GM21529 (cell line): ENCODE results near the gene WNT2B.
"Not testable (repeated sequence)": the region's sequence is repeated elsewhere in the genome, so short reads cannot be mapped to it uniquely, and the experiment has no call there.

Source experiments
- ATAC-seq: cut with Tn5 transposase; IDR thresholded peaks from one replicate; pipeline ENCODE4 v1.9.1; 2021; ENCODE audit not compliant: unreplicated experiment

WNT2B gene

DNA sequence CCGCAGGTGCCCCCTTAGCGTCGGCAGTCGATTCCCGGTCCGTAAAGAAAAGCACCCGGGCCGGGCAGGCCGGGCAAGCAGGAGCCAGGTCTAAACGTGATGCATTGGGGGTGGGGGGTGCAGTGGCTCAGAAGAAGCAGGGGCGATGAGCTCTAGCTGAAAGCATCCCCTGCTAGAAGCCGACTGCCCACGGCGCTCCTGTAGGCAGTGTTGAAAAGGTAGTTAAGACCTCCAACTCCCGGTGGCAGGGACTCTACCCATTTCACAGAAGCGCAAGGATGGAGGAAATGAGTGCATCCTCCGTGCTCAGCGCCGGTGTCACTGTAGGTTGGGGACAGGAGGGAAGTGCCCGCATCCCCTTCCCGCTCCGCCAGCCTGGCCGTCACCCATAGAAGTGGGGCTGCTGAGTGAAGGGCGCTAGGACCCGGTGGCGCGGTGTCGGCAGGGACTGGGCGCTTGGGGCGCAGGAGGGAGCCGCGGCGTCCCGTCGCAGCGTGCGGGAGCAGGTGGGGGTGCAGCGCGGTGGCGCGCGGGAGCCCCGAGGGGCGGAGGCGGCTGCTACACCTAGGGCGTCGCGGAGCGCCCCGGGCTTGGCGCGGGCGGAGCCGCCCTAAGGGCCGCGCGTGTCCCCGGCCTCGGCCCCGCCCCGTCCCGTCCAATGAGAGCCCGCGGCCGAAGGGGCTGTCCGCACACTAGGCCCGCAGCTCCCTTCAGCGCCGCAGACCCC lies at the start of gene WNT2B:
TSS of gene WNT2B (plus strand) at position 688 of the 727 bp plus-strand sequence. CDS start 298 bp downstream, outside the sequence.
- ATAC-seq = peak; percentile 62

DNA sequence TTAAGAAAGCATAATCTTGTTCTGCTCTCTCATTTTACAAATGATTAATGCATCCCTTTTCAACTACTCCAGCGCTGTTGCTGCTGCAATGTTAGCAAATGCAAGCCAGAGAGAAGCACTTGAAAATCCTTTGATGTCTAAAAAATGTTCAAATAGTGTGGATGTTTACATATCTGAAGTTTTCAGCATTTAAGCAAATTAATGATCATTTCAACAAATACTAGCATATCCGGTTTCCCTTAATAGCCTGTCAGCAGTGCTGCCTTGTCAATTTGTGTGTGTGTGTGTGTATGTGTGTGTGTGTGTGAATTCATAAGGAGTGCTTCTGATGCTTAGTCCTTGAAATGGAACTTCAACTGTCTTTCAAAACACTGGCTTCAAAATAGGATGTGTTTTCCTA lies 48.1 kb upstream of the WNT2B start:
- no peak for ATAC-seq

DNA sequence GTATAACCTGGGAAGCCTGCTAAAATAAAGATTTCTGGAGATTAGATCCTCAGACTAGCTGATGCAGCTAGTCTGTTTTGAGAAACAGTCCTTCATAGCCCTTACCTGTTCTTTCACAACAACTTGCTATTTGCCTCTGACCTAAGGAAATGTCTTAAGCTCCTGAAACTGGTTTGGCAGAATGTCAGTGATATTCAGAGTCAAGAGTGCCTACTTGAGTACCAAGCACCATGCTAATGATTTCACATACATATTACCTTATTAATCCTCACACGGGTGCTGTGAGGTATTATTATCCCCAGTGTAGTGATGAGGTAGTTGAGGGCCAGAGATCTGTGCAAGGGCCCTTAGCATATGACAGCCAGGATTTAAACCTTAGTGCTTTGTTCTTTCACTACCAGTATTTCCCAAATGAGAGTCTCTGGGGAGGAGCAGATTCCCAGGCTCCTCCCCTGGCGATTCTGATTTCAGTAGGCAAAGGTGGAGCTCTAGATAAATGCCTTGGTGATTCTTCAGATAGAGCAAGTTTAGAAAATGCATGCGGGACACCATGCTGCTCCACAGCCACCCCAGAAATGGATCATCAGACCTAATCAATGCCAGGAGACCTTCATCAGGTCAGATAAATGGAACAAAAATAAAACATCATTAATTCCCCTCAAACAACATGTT lies 47.4 kb upstream of the WNT2B start:
- no peak for ATAC-seq

DNA sequence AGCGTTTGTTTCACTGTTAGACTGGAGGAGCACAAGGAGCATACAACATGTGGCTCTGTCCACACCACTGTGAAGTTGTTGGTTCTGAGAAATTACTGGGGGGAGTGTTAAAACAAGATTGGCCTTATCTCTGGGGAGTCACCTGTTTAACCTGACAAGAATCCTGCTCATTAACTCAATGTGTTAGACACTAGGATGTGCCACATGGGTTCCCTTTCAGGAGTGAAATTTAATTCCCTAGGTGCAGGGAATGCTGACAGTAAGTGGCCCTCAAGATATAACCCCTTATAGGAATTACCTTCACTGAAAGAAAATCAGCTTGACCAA lies 45.8 kb upstream of the WNT2B start:
- no peak for ATAC-seq

DNA sequence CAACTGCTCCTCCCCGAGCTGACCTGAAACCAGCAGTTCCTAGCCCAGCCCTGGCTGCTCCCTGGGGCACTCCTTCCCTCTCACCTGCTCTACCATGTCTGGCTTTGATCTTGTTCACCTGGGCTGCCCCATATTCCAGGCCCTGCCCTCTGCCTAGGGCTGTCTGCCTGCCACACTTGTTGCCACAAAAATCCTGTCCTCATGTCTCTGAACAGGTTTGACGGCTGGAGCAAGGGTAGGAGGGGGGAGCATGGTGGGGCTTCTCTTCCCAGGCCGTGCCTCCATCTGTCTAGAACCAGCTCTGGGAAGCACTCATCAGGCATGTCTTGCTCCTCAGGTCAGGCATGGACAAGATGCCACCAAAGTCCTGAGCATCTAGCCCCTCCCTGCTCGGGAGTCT lies 44.3 kb upstream of the WNT2B start:
- no peak for ATAC-seq

DNA sequence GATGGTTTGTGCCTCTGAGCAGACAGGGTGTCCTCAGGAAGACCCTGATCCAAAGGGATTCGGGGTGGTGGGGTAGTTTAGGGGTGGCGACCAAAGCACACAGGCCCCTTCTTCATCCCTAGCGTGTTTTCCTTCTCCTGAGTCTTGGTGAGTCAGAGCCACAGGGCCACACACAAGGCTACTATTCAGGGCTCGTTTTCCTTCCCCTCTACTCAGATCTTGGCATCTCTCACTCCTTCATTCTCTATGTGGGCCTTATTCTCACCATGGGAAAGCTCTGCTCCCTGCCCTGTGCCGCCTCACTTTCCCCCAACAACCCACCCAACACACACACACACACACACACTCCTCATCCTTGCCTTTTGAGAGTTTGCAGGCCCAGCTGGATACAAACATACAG lies 43.6 kb upstream of the WNT2B start:
- ATAC-seq = no peak

DNA sequence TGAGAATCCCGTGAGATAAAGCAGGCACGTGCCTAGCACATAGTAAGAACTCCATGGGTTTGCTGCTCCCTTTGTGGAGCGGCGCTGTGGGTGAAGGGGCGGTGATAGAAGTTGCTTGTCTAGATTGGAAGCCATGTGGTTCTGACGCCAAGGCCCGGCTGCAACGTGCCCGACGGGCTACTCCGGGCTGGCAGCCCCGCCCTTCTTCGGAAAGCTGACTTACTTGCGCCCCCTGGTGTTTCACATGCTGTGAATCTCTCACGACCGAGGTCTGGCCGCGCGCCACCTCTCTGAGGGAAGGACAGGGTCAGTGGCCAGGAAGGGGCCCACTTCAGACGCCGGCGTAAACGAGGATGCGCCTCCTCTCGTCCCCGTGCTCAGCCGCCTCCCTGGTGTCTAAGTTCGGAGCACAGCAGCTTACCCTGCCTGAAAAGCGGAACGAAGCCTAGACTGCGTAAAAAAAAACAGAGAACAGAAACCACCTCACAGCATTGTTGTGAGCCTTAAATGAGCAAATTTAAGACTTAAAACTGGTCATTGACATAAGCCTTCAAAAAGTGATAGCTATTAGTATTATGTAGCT lies 42.6 kb upstream of the WNT2B start:
- ATAC-seq = peak; percentile 92

DNA sequence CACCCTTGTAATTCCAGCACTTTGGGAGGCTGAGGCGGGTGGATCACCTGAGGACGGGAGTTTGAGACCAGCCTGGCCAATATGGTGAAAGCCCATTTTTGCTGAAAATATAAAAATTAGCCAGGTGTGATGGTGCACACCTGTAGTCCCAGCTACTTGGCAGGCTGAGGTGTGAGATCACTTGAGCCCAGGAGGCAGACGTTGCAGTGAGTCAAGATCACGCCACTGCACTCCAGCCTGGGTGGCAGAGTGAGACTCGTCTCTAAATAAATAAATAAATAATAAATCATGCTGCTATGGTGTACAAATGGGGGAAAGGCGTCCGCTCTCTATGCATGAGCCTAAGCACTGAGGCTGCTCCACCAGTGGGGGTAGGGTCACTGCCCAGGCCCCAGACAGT lies 38.4 kb upstream of the WNT2B start:
- ATAC-seq = not testable (repeated sequence)

DNA sequence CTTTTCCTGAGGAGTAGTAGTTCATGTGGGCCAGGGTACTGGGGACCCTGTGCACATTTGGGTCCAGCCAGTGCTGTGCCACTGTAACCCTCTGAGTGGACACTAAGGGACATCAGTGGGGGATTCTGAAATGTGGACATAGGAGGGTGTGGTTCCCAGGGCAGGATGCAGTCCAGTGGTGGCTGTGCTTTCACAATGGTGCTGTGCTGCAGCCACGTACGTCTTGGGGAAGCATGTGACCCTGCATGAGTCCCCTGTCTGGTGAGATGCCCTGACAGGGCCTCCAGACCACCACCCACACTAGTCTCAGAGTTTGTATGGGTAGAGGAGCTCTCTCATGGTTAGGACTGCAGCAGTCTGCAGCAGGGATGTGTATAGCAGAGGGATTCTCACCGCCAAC lies 37.8 kb upstream of the WNT2B start:
- ATAC-seq = no peak

DNA sequence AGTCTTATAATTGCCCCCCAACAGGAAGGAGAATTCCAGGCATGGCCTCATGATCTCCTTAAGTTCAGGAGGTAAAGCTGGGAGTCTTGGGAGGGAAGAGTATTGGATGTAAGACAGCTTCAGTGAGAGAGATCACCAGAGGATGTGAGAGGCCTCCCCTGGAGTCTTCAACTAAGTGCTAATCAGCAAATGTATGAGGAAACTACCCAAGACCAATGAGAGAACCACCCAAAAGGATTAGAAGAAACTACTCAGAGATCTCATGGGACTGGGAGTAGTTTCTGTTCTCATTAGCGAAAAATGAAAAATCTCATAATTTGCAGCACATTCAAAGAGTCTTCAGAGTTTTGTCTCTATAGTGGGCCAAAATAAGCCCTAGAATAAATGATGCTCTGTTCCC lies 36.6 kb upstream of the WNT2B start:
- ATAC-seq = no peak

DNA sequence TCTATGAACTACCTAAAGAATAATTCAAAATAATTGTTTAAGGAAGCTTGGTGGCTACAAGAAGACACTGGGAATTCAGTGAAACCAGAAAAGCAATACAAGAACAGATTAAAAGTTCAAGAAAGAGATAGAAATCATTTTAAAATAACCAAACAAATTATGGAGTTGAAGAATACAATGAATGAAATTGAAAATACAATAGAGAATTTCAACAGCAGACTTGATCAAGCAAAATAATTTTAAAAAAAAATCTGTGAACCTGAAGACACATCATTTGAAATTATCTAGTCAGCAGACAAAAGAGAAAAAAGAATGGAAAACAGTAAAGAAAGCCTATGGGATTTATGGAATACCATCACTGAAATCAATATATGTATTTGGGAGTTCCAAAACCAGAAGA lies 31.2 kb upstream of the WNT2B start:
- ATAC-seq = no peak

DNA sequence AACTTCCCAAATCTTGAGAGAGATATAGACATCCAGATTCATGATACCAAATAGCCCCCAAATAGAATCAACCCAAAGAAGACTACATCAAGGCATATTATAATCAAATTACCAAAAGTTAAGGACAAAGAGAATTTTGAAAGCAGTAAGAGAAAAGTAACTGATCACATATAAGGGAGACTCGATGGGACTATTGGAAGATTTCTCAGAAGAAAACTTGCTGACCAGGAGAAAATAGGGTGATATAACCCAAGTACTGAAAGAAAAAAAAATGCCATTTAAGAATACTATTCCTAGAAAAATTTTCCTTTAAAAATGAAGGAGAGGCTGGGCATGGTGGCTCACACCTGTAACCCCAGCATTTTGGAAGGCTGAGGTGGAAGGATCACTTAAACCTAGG lies 30.5 kb upstream of the WNT2B start:
- ATAC-seq = no peak

DNA sequence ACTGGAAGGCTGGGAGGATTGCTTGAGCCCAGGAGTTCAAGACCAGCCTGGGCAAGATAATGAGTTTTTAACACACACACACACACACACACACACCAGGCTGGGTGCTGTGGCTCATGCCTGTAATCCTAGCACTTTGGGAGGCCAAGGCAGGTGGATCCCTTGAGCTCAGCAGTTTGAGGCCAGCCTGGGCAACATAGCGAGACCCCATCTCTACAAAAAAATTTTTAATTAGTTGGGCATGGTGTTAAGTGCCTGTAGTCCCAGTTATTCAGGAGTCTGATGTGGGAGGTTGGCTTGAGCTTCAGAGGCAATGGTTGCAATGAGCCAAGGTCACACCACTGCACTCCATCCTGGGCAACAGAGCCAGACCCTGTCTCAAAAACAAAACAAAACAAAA lies 22.7 kb upstream of the WNT2B start:
- ATAC-seq = not testable (repeated sequence)

DNA sequence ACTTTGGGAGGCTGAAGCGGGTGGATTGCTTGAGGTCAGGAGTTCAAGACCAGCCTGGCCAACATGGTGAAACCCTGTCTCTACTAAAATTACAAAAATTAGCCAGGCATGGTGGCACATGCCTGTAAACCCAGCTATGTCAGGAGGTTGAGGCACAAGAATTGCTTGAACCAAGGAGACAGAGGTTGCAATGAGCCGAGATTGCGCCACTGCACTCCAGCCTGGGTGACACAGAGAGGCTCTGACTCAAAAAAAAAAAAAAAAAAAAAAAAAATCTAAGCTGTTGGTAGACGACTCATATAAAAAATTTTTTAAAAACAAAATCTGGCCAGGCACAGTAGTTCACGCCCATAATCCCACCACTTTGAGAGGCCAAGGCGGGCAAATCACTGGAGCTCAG lies 21.1 kb upstream of the WNT2B start:
- ATAC-seq = not testable (repeated sequence)

DNA sequence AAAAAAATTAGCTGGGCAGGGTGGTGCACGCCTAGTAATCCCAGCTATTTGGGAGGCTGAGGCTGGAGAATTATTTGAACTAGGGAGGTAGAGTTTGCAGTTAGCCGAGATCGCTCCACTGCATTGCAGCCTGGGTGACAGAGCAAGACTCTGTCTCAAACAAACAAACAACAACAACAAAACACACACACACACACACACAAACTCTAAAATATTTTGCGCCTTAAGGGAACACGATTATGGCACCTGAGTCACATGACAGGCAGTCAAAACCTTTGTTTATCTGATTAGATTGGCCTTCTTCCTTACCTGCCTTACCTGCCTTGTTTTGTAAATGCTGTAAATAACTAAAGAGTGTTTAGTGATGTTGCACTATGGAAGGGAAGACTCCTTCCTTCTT lies 20.6 kb upstream of the WNT2B start:
- ATAC-seq = no peak

DNA sequence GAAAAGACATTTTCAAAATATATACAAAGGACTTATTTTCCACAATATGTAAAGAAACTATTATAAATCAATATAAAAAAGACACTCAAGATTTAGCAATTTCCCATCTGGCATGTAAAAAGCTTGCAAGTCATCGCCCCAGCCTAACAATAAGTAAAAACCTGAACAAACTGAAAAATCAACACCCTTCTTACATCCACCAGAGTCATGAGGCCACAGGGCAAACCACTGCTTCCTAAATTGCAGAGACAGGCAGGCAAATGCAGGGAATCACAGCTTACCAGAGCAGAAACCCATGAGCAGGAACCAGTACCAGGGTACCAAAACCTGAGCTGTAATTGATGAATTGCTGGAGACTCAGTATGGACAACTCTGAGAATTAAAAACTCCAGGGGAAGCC lies 16.7 kb upstream of the WNT2B start:
- no peak for ATAC-seq

DNA sequence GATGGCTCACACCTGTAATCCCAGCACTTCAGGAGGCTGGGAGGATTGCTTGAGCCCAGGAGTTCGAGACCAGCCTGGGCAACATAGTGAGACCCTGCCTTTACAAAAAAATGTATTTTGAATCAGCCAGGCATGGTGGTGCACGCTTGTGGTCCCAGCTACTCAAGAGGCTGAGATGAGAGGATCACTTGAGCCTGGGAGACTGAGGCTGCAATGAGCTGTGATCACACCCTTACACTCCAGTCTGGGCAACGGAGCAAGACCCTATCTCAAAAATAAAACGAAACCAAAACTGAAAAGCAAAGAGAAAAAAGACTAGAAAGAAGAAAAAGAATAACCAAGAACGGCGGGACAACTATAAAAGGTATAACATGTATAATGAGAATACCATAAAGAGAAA lies 15.4 kb upstream of the WNT2B start:
- no peak for ATAC-seq

DNA sequence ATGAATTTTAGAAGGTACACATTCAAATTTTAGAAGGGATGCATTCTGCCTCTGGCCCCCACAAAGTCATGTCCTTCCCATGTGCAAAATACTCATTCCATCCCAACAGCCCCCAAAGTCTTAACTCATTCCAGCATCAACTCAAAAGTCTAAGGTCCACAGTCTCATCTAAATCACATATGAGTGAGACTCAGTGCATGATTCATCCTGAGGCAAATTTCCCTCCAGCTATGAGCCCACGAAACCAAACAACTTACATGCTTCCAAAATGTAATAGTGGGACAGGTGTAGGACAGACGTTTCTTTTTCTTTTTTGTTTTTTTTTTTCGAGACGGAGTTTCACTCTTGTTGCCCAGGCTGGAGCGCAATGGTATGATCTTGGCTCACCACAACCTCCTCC lies 12.5 kb upstream of the WNT2B start:
- ATAC-seq = no peak

DNA sequence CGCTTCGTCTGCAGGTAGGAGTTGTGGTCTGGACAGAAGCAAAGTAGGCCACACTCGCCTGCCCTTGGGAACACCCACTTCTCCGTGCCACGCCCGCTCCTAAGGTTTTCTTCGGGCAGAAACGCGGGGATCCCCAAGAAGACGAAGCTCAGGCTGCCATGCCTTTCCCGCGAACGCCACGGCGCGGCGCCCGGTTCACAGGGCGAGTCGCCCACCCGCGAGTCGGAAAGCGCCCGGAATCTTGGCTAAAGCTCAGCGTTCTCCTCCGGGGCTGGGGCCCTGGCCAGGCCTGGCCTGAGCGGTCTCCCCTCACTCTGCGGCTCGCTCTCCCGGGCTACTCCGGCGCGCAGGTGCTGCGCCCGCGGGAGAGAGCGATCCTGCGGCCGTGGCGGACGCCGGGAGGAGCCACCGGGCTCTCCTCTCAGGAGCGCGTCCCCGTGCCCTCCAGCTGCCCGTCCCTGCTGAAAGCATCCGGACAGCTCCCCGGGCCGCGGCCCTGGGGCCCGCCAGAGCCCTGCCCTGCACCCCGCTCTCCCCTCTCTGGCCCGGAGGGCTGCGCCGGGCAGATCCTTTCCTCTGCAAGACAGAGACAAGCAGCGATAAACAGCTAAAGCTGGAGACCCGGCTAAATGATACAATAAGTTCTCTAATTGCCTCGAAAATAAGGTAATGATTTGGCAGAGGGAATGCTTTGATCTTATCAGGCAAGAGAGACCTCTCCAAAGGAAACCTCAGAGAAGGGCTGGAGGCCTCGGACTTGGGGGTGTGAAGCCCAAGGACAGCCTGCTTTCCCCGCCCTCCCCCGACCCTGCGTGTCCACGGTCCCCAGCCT lies 6.7 kb upstream of the WNT2B start:
- peak; percentile 53 for ATAC-seq

DNA sequence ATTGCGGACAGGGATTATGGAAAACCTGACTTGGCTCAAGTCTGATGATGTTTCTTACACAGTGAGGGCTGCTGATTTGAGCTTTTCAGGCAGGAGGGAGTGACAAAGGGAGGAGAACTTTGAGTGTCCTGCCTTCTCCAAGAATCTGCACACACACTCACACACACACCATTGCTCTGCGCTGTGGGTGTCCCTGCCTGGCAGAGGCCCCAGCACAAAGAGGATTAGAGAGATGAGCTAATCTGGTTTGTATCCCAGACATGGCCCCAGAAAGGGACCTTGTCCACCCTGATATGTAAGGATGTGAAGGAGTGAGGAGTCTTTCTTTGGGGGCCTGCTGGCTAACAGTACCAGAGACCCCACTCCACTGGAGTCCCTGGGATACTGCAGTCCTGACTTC lies 5.9 kb upstream of the WNT2B start:
- ATAC-seq = no peak

DNA sequence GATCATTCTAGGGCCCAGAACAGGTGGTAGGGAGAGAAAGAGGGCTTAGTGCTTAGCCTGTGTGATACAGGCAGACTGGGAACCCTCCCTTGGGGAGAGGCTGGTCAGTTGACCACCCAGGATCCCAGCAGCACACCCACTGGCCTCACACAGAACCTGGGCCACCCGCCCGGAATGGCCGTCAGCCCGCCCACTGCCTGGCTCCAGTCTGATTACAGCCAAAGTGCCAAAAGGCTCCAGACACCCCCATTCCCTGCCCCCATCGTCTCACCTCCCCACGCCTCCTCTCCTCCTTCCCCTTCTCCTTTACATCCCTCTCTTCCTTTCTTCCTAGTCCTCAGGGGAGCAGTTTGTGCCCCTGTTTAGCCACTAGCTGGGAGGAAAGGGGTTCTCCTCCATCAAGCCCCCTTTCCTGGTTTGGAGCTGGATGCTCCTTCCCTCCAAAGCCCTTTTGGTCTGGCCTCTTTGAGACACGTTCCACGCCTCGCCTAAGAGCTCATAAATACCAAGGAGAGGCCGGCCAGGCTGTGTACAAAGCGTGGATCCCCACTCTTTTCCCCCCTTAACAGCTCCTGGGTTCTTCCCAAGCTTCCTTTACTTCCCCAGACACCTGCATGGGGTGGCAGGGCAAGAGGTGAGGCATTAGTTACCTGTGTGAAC lies 4.6 kb upstream of the WNT2B start:
- ATAC-seq = no peak
